IMR-90 (cell line): ENCODE results near the gene ZNF493.

Source experiments
- CEBPB ChIP-seq: IDR thresholded peaks from 2 replicates; pipeline ENCODE4 v1.6.1; 2012; ENCODE audit warnings: low read depth, low read length, improper control_type of control experiment
- FOS ChIP-seq: fragments of 150-350 bp; IDR thresholded peaks from 2 replicates; pipeline ENCODE4 v1.6.1; 2016; ENCODE audit warnings: low read depth, low read length
- MAFK ChIP-seq: IDR thresholded peaks from 2 replicates; pipeline ENCODE4 v1.6.1; 2012; ENCODE audit warnings: low read depth, low read length, improper control_type of control experiment
- POLR2A ChIP-seq: IDR thresholded peaks from 2 replicates; pipeline ENCODE4 v1.6.1; 2012; ENCODE audit warnings: mild to moderate bottlenecking, low read depth, low read length
- RAD21 ChIP-seq: IDR thresholded peaks from 2 replicates; pipeline ENCODE4 v1.6.1; 2012; ENCODE audit warnings: low read length, improper control_type of control experiment
- RCOR1 ChIP-seq: IDR thresholded peaks from 2 replicates; pipeline ENCODE4 v1.6.1; 2012; ENCODE audit warnings: mild to moderate bottlenecking, low read length, improper control_type of control experiment; ENCODE audit not compliant: insufficient replicate concordance
- SMC3 ChIP-seq: fragments of 150-350 bp; IDR thresholded peaks from 2 replicates; pipeline ENCODE4 v1.6.1; 2016; ENCODE audit warnings: low read depth, mild to moderate bottlenecking, antibody characterized with exemption, low read length, moderate library complexity
- TF ChIP-seq, protein P1 (sequence below): conservative IDR thresholded peaks from 2 replicates; pipeline ENCODE4 v1.5.1; 2012; ENCODE audit warnings: mild to moderate bottlenecking, low read depth, low read length, improper control_type of control experiment
- TF ChIP-seq, protein P2 (sequence below): fragments of 150-350 bp; IDR thresholded peaks from 2 replicates; pipeline ENCODE4 v1.6.1; 2016; ENCODE audit warnings: low read depth, mild to moderate bottlenecking, low read length, moderate library complexity, borderline replicate concordance
- TF ChIP-seq, protein P3 (sequence below): fragments of 150-350 bp; IDR thresholded peaks from 2 replicates; pipeline ENCODE4 v1.6.1; 2017; ENCODE audit warnings: mild to moderate bottlenecking, antibody characterized with exemption, low read length, low read depth

DNA sequence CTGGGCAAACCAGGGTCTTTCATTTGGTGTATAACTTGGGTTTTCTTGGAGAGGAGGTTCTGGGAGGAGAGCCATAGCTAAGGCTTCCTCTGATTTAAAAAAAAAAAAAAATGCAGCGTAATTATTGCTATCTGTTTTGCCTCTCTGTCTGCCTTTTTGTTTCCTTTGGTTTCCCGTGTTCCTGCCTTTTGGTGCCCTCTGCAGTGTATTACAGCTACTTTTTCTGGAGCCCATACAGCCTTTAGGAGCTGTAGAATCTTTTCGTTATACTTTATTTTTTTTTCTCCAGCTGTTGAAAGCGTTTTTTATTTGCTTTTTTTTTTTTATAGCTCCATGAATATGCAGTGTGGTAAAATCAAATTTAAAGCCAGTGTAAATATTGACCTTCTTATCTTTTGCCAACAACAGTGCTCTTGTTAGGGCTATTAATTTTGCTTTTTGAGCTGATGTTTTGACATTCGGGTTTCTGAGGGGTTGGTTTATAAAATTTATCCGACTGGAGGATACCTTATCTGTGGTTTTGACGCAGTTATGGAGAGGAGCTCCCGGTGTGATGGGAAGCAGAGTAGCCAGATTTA lies 38.1 kb downstream of the ZNF493 start:
- no peak for TF ChIP-seq RAD21
- TF ChIP-seq, protein P1, sequence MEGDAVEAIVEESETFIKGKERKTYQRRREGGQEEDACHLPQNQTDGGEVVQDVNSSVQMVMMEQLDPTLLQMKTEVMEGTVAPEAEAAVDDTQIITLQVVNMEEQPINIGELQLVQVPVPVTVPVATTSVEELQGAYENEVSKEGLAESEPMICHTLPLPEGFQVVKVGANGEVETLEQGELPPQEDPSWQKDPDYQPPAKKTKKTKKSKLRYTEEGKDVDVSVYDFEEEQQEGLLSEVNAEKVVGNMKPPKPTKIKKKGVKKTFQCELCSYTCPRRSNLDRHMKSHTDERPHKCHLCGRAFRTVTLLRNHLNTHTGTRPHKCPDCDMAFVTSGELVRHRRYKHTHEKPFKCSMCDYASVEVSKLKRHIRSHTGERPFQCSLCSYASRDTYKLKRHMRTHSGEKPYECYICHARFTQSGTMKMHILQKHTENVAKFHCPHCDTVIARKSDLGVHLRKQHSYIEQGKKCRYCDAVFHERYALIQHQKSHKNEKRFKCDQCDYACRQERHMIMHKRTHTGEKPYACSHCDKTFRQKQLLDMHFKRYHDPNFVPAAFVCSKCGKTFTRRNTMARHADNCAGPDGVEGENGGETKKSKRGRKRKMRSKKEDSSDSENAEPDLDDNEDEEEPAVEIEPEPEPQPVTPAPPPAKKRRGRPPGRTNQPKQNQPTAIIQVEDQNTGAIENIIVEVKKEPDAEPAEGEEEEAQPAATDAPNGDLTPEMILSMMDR: no peak
- no peak for TF ChIP-seq SMC3
- TF ChIP-seq POLR2A: no peak
- TF ChIP-seq, protein P2, sequence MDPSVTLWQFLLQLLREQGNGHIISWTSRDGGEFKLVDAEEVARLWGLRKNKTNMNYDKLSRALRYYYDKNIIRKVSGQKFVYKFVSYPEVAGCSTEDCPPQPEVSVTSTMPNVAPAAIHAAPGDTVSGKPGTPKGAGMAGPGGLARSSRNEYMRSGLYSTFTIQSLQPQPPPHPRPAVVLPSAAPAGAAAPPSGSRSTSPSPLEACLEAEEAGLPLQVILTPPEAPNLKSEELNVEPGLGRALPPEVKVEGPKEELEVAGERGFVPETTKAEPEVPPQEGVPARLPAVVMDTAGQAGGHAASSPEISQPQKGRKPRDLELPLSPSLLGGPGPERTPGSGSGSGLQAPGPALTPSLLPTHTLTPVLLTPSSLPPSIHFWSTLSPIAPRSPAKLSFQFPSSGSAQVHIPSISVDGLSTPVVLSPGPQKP: no peak
- no peak for TF ChIP-seq MAFK
- no peak for TF ChIP-seq CEBPB
- TF ChIP-seq FOS: no peak
- TF ChIP-seq, protein P3, sequence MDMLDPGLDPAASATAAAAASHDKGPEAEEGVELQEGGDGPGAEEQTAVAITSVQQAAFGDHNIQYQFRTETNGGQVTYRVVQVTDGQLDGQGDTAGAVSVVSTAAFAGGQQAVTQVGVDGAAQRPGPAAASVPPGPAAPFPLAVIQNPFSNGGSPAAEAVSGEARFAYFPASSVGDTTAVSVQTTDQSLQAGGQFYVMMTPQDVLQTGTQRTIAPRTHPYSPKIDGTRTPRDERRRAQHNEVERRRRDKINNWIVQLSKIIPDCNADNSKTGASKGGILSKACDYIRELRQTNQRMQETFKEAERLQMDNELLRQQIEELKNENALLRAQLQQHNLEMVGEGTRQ: no peak
- TF ChIP-seq RCOR1: no peak
